SK-N-SH (cell line): ENCODE results near the gene DGCR6L. TPM values are rescaled to one million over a fixed set of nuclear protein-coding genes. Genes with fewer than 3 reads are reported as not detected.
"Not testable (repeated sequence)": the region's sequence is repeated elsewhere in the genome, so short reads cannot be mapped to it uniquely, and the experiment has no call there.

ENCODE experiments used
- CTCF ChIA-PET: fragments of 300-600, 350-600 bp; formaldehyde crosslinking; extraction: SDS; loops from one replicate; lab custom pipeline; 2021; lab: Yijun Ruan, JAX
- POLR2A ChIA-PET: fragments of 350-600 bp; sonication (Branson Sonifier 250); formaldehyde crosslinking; extraction: SDS; loops from one replicate; lab custom pipeline; 2020; ENCODE audit warnings: antibody characterized with exemption, inconsistent platforms; lab: Yijun Ruan, JAX
- DNase-seq: peaks from one replicate; pipeline ENCODE4 v3.0.0; 2012
- H2AFZ ChIP-seq: fragments of 200-600 bp; sonication (generic); 2 replicates; pipeline ENCODE4 v1.8.1; 2016; ENCODE audit warnings: antibody characterized with exemption, mild to moderate bottlenecking, low read depth
- H3F3A ChIP-seq: fragments of 200-600 bp; sonication (generic); replicated peaks from 2 replicates; pipeline ENCODE3; 2016; ENCODE audit warnings: antibody characterized with exemption, mild to moderate bottlenecking; ENCODE audit not compliant: insufficient read depth
- H3K27ac ChIP-seq, 2 experiments: fragments of 200-500 bp in 1 of 2; fragments of 200-600 bp in 1 of 2; sonication (Bioruptor generic) in 1 of 2; sonication (generic), shearing (Covaris generic) in 1 of 2; 2 replicates each; pipeline versions ENCODE4 v1.5.1 to v1.6.1; 2014 to 2016; ENCODE audit warnings: low read depth in 2 of 2, inconsistent platforms in 1 of 2, low read length in 1 of 2, mild to moderate bottlenecking in 1 of 2, mixed read lengths in 1 of 2
- H3K27me3 ChIP-seq: fragments of 200-600 bp; sonication (generic), shearing (Covaris generic); 2 replicates; pipeline ENCODE4 v1.6.1; 2016; ENCODE audit warnings: mixed run types; ENCODE audit not compliant: insufficient read depth
- H3K36me3 ChIP-seq, 2 experiments: fragments of 200-500 bp in 1 of 2; fragments of 200-600 bp in 1 of 2; sonication (Bioruptor generic) in 1 of 2; sonication (generic) in 1 of 2; replicated peaks in 1 of 2; 2 replicates each; pipeline versions ENCODE3 to v1.5.1; 2014 to 2016; ENCODE audit warnings: low read length in 1 of 2, mild to moderate bottlenecking in 1 of 2; ENCODE audit not compliant: insufficient read depth in 2 of 2, control insufficient read depth in 1 of 2
- H3K4me1 ChIP-seq, 2 experiments: fragments of 200-500 bp in 1 of 2; fragments of 200-600 bp in 1 of 2; sonication (Bioruptor generic) in 1 of 2; sonication (generic), shearing (Covaris generic) in 1 of 2; 2 replicates each; pipeline versions ENCODE4 v1.5.1 to v1.6.1; 2014 to 2016; ENCODE audit warnings: low read depth in 1 of 2, low read length in 1 of 2, mixed run types in 1 of 2; ENCODE audit not compliant: insufficient read depth in 2 of 2, control insufficient read depth in 1 of 2
- H3K4me2 ChIP-seq: fragments of 200-600 bp; sonication (generic), shearing (Covaris generic); 2 replicates; pipeline ENCODE4 v1.6.1; 2017; ENCODE audit warnings: mixed run types
- H3K4me3 ChIP-seq, 2 experiments: fragments of 200-500 bp in 1 of 2; fragments of 200-600 bp in 1 of 2; sonication (Bioruptor generic) in 1 of 2; sonication (generic), shearing (Covaris generic) in 1 of 2; 2 replicates each; pipeline versions ENCODE4 v1.5.1 to v1.8.1; 2014 to 2016; ENCODE audit warnings: low read depth in 2 of 2, inconsistent platforms in 1 of 2, low read length in 1 of 2, mild to moderate bottlenecking in 1 of 2, mixed read lengths in 1 of 2, moderate library complexity in 1 of 2
- H3K79me2 ChIP-seq: fragments of 200-600 bp; sonication (generic); 2 replicates; pipeline ENCODE4 v1.8.1; 2017; ENCODE audit warnings: mild to moderate bottlenecking; ENCODE audit not compliant: insufficient read depth
- H3K9ac ChIP-seq: fragments of 200-600 bp; sonication (generic); 2 replicates; pipeline ENCODE4 v1.6.1; 2017; ENCODE audit warnings: mixed run types
- H3K9me2 ChIP-seq: fragments of 200-600 bp; sonication (generic); 2 replicates; pipeline ENCODE4 v1.6.1; 2017; ENCODE audit warnings: mixed run types
- H3K9me3 ChIP-seq: fragments of 200-600 bp; sonication (generic); 2 replicates; pipeline ENCODE4 v1.6.1; 2017; ENCODE audit warnings: mixed run types, mild to moderate bottlenecking, moderate library complexity
- H4K20me1 ChIP-seq: fragments of 200-600 bp; sonication (generic); 2 replicates; pipeline ENCODE4 v1.6.1; 2017; ENCODE audit warnings: mild to moderate bottlenecking, mixed run types; ENCODE audit not compliant: insufficient read depth
- FOXM1 ChIP-seq: IDR thresholded peaks from 2 replicates; pipeline ENCODE4 v1.4.0; 2012; ENCODE audit warnings: low read depth, mild to moderate bottlenecking
- MAX ChIP-seq: IDR thresholded peaks from 2 replicates; pipeline ENCODE4 v1.4.0; 2012; ENCODE audit warnings: low read depth
- NRF1 ChIP-seq: IDR thresholded peaks from 2 replicates; pipeline ENCODE4 v1.6.1; 2012; ENCODE audit warnings: low read depth, mild to moderate bottlenecking, low read length
- RFX5 ChIP-seq: IDR thresholded peaks from 2 replicates; pipeline ENCODE4 v1.6.1; 2012; ENCODE audit warnings: mild to moderate bottlenecking, improper control_type of control experiment, low read length
- RXRA ChIP-seq: IDR thresholded peaks from 2 replicates; pipeline ENCODE4 v1.4.0; 2012; ENCODE audit warnings: low read depth, mild to moderate bottlenecking, borderline replicate concordance
- TCF12 ChIP-seq: IDR thresholded peaks from 2 replicates; pipeline ENCODE4 v1.4.0; 2012
- TEAD4 ChIP-seq: IDR thresholded peaks from 2 replicates; pipeline ENCODE4 v1.4.0; 2012; ENCODE audit warnings: mild to moderate bottlenecking, borderline replicate concordance; ENCODE audit not compliant: insufficient read depth
- USF1 ChIP-seq: IDR thresholded peaks from 2 replicates; pipeline ENCODE4 v1.4.0; 2012; ENCODE audit warnings: low read depth, borderline replicate concordance
- WGBS: methylation state at CpG from one replicate; pipeline ENCODE4 v1.1.6; 2017; ENCODE audit warnings: low lambda C conversion rate; 5-methylcytosine and 5-hydroxymethylcytosine counted together
- polyA plus RNA-seq, 3 experiments: library from polyadenylated mRNA; depleted of rRNA; stranded (reverse); fragments of >200 nt; gene quantifications; 2 replicates each; pipeline ENCODE4 v1.2.3, GENCODE V29; 2012

Gene DGCR6L
- polyA plus RNA-seq, 1 of the 3 experiments (the other 2 are of a cell fraction), result 59.8 TPM

- peaks cover 6% of the 10 kb centered on the region; the same call in 1 of the 2 replicates for H4K20me1 ChIP-seq
- H3K4me1 ChIP-seq, result peaks cover 11 to 15% of the 10 kb centered on the region in 2 experiments; a peak in 3 of 4 replicates
- no peak for DNase-seq
- H3K79me2 ChIP-seq, result peaks cover 29% of the 10 kb centered on the region
- H3K27ac ChIP-seq, result no peak overlapping the region
- no peak overlapping the region for H3K4me3 ChIP-seq
- no peaks in the 10 kb centered on the region for H3K9me2 ChIP-seq
- no peak overlapping the region for H3K4me2 ChIP-seq
- POLR2A ChIA-PET, result no interaction called here
- no peak overlapping the region for H2AFZ ChIP-seq
- H3K9me3 ChIP-seq, result no peaks in the 10 kb centered on the region
- no peaks in the 10 kb centered on the region for H3K27me3 ChIP-seq
- WGBS, result 96% methylated on average over 5 of the region's 25 CpGs
- H3K36me3 ChIP-seq, result no peaks in the 10 kb centered on the region
- CTCF ChIA-PET, result interaction anchor here (1.2 to 2.3 kb wide), 3 partner anchors 8 to 156 kb away, joined by 3 to 10 read pairs (median 4); no protein-coding TSS in a partner anchor
- no peak for TF ChIP-seq FOXM1
- no peak for TF ChIP-seq RFX5
- TF ChIP-seq MAX, result no peak
- no peak for TF ChIP-seq TCF12
- TF ChIP-seq USF1, result no peak
- TF ChIP-seq NRF1, result no peak
- no peak for TF ChIP-seq TEAD4
- TF ChIP-seq RXRA, result no peak
- peaks cover 4% of the 10 kb centered on the region for H3F3A ChIP-seq
- no peak overlapping the region for H3K9ac ChIP-seq
Measured at GRCh38 chr22:20315337-20316216, 4.3 kb downstream of the DGCR6L start.

DNA sequence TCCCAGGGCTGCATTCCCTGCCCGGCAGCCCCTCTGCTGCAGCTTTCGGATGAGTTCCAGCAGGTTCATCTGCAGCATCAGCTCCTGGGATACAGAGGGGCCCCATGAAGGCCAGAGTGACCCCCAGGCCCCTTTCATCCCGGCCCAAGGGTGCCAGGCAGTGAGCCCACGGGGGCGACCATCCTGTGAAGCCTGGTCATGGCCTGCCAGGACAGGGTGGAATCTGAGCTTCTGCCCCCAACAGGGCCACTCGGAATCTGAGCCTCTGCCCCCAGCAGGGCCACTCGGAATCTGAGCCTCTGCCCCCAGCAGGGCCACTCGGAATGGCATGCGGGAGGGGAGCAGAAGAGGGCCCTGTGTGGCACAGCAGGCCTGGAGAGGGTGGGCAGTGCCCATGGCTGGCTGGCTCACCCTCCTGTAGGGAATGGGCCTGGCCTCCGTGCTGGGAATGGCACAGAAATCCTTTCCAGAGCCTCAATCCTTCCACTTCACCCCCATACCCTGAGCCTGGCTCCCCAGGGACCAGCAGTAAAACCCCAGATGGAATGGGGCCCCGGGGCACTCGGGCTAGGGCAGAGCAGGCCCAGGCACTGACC, 5.0 kb downstream of the DGCR6L start:
- H3K4me2 ChIP-seq, H3K9ac ChIP-seq, H3K36me3 ChIP-seq, H3K27ac ChIP-seq, H3K4me3 ChIP-seq, H3K9me3 ChIP-seq, H3K9me2 ChIP-seq, DNase-seq, H3K27me3 ChIP-seq, POLR2A ChIA-PET, H2AFZ ChIP-seq, CTCF ChIA-PET, H4K20me1 ChIP-seq, H3F3A ChIP-seq: not testable (repeated sequence)
- H3K4me1 ChIP-seq, result peaks cover 11 to 15% of the 10 kb centered on the region in 2 experiments; a peak in 3 of 4 replicates
- peaks cover 24% of the 10 kb centered on the region for H3K79me2 ChIP-seq
- WGBS, result 100% methylated on average over 2 of the region's 12 CpGs

GRCh38 chr22:20314206-20314605, 5.7 kb downstream of the DGCR6L start:
- H4K20me1 ChIP-seq, H3K36me3 ChIP-seq, H3K27ac ChIP-seq, H3K4me2 ChIP-seq, DNase-seq, POLR2A ChIA-PET, H3K9me2 ChIP-seq, H3F3A ChIP-seq, H2AFZ ChIP-seq, H3K4me3 ChIP-seq, H3K9me3 ChIP-seq, H3K27me3 ChIP-seq, CTCF ChIA-PET, H3K9ac ChIP-seq: not testable (repeated sequence)
- 100% methylated on average over 4 of the region's 5 CpGs for WGBS
- Histone ChIP-seq H3K79me2 (peaks cover 24% of the 10 kb centered on the region), H3K4me1 (peaks cover 13 to 15% of the 10 kb centered on the region in 2 experiments; a peak in 3 of 4 replicates)
